HL-60/S4 treated with phorbol 12-myristate 13-acetate at 8.2 ng/mL for 4 days and 3 days (cell line): Measurements from ENCODE around the gene GRK5.

Source experiments
- in situ Hi-C: fragments of 300-500 bp; cut with MboI; formaldehyde crosslinking; loops from 2 replicates; pipeline ENCODE4 v1.15.0; 2022; ENCODE audit warnings: low sequenced_read_pairs

The GRK5 gene

GRCh38 chr10:119446441-119447277, 239.3 kb downstream of the GRK5 start:
- in situ Hi-C loops: no loop called here

- in situ Hi-C loops: no loop called here
Observed at GRCh38 chr10:119447421-119447820, 240.1 kb downstream of the GRK5 start.

- in situ Hi-C loops: no loop called here
Observed at GRCh38 chr10:119447823-119448546, 240.6 kb downstream of the GRK5 start.

GRCh38 chr10:119448628-119449584, 241.5 kb downstream of the GRK5 start:
- in situ Hi-C loops: no loop called here

- in situ Hi-C loops: no loop called here
Observed at GRCh38 chr10:119449760-119450461, 242.5 kb downstream of the GRK5 start.

- in situ Hi-C loops: no loop called here
Observed at GRCh38 chr10:119450606-119451299, 243.4 kb downstream of the GRK5 start.

GRCh38 chr10:119451300-119451896, 244.0 kb downstream of the GRK5 start:
- in situ Hi-C loops: no loop called here

- in situ Hi-C loops: no loop called here
Observed at GRCh38 chr10:119452396-119452795, 245.0 kb downstream of the GRK5 start.

GRCh38 chr10:119453313-119453712, 245.9 kb downstream of the GRK5 start:
- in situ Hi-C loops: no loop called here

- in situ Hi-C loops: no loop called here
Observed at GRCh38 chr10:119454316-119454715, 246.9 kb downstream of the GRK5 start.

GRCh38 chr10:119454990-119455389, 247.6 kb downstream of the GRK5 start:
- in situ Hi-C loops: no loop called here

GRCh38 chr10:119455609-119456434, 248.5 kb downstream of the GRK5 start:
- in situ Hi-C loops: no loop called here

- in situ Hi-C loops: no loop called here
Observed at GRCh38 chr10:119456435-119456810, 249.1 kb downstream of the GRK5 start.

- in situ Hi-C loops: no loop called here
Observed at GRCh38 chr10:119457966-119458766, 250.8 kb downstream of the GRK5 start.

- in situ Hi-C loops: no loop called here
Observed at GRCh38 chr10:119459681-119460340, 252.4 kb downstream of the GRK5 start.

GRCh38 chr10:119460369-119461195, 253.2 kb downstream of the GRK5 start:
- in situ Hi-C loops: no loop called here
